ENCODE results near the gene MSTO1. TPM values are rescaled to one million over a fixed set of nuclear protein-coding genes. Genes with fewer than 3 reads are reported as not detected.

Gene MSTO1
- total RNA-seq, 1 donor from 2014 or later, result 42.3 TPM

Small RNA genes within 50 kb of the gene (small RNA-seq; reads per million reads assigned to genes)
- gene AL353807.4 (ENCODE audit: low replicate concordance), result not detected

Other genes starting within 250 kb of the MSTO1 start
- 66.9 TPM for gene ASH1L, start 47.4 kb upstream of the MSTO1 start, total RNA-seq
- gene YY1AP1, start 78.6 kb downstream of the MSTO1 start, total RNA-seq, result 168 TPM
- gene DAP3, start 78.9 kb downstream of the MSTO1 start, total RNA-seq, result 78.6 TPM
- gene GON4L, start 247.0 kb downstream of the MSTO1 start, total RNA-seq, result 41.3 TPM
- 26.2 TPM for gene SYT11, start 249.3 kb downstream of the MSTO1 start, total RNA-seq